A673 (cell line): Measurements from ENCODE around the gene OTUD5. TPM values are rescaled to one million over a fixed set of nuclear protein-coding genes. Genes with fewer than 3 reads are reported as not detected.
A peak's percentile ranks its signal among the peaks of the same experiment; 100 is the strongest.

Experiments
- BruUV-seq: library from RNA; stranded (reverse); fragments of 400-500 nt; replicated peaks from 2 replicates; lab custom pipeline; 2021; lab: Mats Ljungman, UMichigan
- CTCF ChIA-PET: fragments of 300-600 bp; sonication (Branson Sonifier 250); formaldehyde crosslinking; loops from one replicate; lab custom pipeline; 2022; ENCODE audit warnings: antibody characterized with exemption; lab: Charles Lee
- POLR2A ChIA-PET: fragments of 300-600 bp; sonication (Branson Sonifier 250); formaldehyde crosslinking; loops from one replicate; lab custom pipeline; 2022; ENCODE audit warnings: antibody characterized with exemption; ENCODE audit not compliant: low non-redundant PET; lab: Charles Lee
- DNase-seq: peaks from one replicate; pipeline ENCODE4 v3.0.0-alpha.2; 2015; ENCODE audit warnings: low spot score
- H3K27ac ChIP-seq: fragments of 200-600 bp; sonication (generic); 2 replicates; pipeline ENCODE4 v1.5.1; 2016; ENCODE audit warnings: mixed run types, low read depth, mild to moderate bottlenecking, mixed read lengths, antibody characterized with exemption, low read length; ENCODE audit not compliant: poor library complexity, severe bottlenecking
- H3K27me3 ChIP-seq: fragments of 200-600 bp; sonication (generic); replicated peaks from 2 replicates; pipeline ENCODE4 v1.6.1; 2017; ENCODE audit warnings: mixed run types, low read depth, mild to moderate bottlenecking, mixed read lengths, antibody characterized with exemption, low read length; ENCODE audit not compliant: insufficient read depth, poor library complexity
- H3K36me3 ChIP-seq: fragments of 200-600 bp; sonication (generic); 2 replicates; pipeline ENCODE4 v1.6.1; 2016; ENCODE audit warnings: mixed run types, mild to moderate bottlenecking, mixed read lengths, antibody characterized with exemption, low read length; ENCODE audit not compliant: insufficient read depth, poor library complexity, severe bottlenecking
- H3K4me1 ChIP-seq: fragments of 200-600 bp; sonication (generic); 2 replicates; pipeline ENCODE4 v1.6.1; 2017; ENCODE audit warnings: mixed run types, mild to moderate bottlenecking, mixed read lengths, antibody characterized with exemption, low read length; ENCODE audit not compliant: insufficient read depth, poor library complexity, severe bottlenecking
- H3K4me3 ChIP-seq: fragments of 200-600 bp; sonication (generic); 2 replicates; pipeline ENCODE4 v1.5.1; 2016; ENCODE audit warnings: low read depth, mixed run types, mild to moderate bottlenecking, mixed read lengths, low read length; ENCODE audit not compliant: poor library complexity, severe bottlenecking
- H3K9me3 ChIP-seq: fragments of 200-600 bp; sonication (generic); 2 replicates; pipeline ENCODE4 v1.6.1; 2016; ENCODE audit warnings: mixed run types, low read depth, mild to moderate bottlenecking, mixed read lengths, antibody characterized with exemption, low read length; ENCODE audit not compliant: poor library complexity, severe bottlenecking
- CTCF ChIP-seq: fragments of 300-800, 200-600 bp; sonication (generic); conservative IDR thresholded peaks from 2 replicates; pipeline ENCODE4 v1.5.1; 2017; ENCODE audit warnings: low read depth, mild to moderate bottlenecking, antibody characterized with exemption, low read length, moderate library complexity, mixed read lengths
- EZH2 ChIP-seq: fragments of 200-600 bp; sonication (generic); IDR thresholded peaks from 2 replicates; pipeline ENCODE4 v1.6.1; 2017; ENCODE audit warnings: borderline replicate concordance, low read depth, mild to moderate bottlenecking, mixed read lengths, antibody characterized with exemption, low read length; ENCODE audit not compliant: poor library complexity, severe bottlenecking
- intact Hi-C: fragments of 100-400 bp; cut with micrococcal nuclease; formaldehyde crosslinking; loops from one replicate; pipeline ENCODE4 v1.10.0; 2022; ENCODE audit not compliant: unreplicated experiment
- total RNA-seq: library from RNA; stranded (reverse); gene quantifications from 2 replicates; pipeline ENCODE4 v1.2.3, GENCODE V29; 2021

OTUD5 gene
- total RNA-seq, 1 experiment from 2014 or later = 67.5 TPM

DNA sequence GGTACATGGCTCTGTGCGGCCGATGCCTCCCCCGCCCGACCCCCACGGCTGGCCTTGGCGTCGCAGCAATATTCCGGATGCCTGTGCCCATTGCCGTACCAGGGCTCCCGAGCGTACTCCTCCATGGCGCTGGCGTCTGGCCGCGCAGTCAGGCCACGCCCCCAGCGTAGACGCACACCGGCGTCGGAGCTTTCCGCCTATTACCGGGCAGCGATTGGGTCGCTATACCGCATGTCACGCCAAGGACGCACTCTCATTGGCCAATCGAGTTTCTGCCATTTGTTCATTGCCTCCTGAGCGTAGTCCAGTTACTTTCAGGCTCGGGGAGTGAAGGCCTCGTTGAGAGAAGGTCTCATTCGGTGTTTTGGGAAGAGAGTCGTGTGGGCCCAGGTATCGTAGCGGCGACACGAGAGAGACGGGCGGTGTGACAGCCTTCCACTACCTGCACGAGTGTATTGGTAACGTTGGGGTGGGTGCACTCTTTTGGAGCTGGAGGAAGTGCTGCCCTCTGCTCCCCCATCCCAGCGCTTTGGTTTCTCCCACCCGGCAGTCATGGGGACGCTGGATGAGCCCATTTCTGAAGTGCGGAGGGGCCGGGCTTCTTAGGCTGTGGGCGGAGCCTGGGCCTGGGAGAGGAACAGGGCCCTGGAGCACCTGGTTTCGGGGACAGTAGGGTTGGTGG, 59.6 kb downstream of the OTUD5 start, which contains the start of the genes PQBP1 and TIMM17B:
Gene PQBP1 (plus strand): TSS at position 306 of the 682 bp plus-strand sequence. CDS start 580 bp downstream, outside the sequence.
Gene TIMM17B (minus strand): TSS at position 144 of the 682 bp plus-strand sequence. CDS start 19 bp downstream, at position 125.
- Histone ChIP-seq H3K4me3 (peak within 1 kb of the TSS; percentile 70), H3K27me3 (no peaks in the 10 kb centered on the region), H3K27ac (peak within 1 kb of the TSS; percentile 94), H3K36me3 (peaks cover 9% of the 10 kb centered on the region), H3K9me3 (no peaks in the 10 kb centered on the region), H3K4me1 (peaks cover 5% of the 10 kb centered on the region)
- BruUV-seq = no TSS peak
- ChIA-PET POLR2A (interaction anchor here (0.6 kb wide), 1 partner anchor 158 kb away, joined by 3 read pairs; no protein-coding TSS in a partner anchor), CTCF (interaction anchor here (0.5 kb wide), 1 partner anchor 206 kb away, joined by 3 read pairs; no protein-coding TSS in a partner anchor)
- intact Hi-C loops = loop anchor here (10.0 kb wide), 1 partner anchor 93 kb away; the partner anchor contains the start of gene HDAC6
- no peak for TF ChIP-seq EZH2
- TF ChIP-seq CTCF = no peak
- peak; percentile 95 for DNase-seq

DNA sequence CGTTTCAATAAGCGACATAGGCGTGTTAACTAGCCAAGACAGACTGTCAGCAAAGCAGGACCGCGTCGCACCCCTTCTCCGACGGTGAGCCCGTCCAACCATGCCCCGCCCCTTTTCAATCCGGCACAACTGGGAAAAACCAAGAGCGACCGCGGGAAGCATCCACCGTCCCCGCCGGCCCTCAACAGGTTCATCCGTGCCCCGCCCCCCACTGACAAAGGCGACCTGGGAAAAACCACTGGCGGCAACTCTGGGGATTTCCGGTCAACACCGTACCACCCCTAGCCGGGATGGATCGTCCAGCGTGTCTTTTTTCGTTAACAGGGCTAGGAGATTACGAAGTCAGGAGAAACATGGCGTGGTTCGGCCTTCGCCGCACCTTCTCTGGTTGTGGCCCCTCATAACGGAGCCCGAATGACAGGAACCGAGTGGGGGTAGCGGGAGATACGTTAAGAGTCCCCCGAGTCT, 60.2 kb downstream of the OTUD5 start:
- intact Hi-C loops = loop anchor here (10.0 kb wide), 1 partner anchor 92 kb away; the partner anchor contains the start of gene HDAC6
- H3K27me3 ChIP-seq = no peaks in the 10 kb centered on the region
- peaks cover 6% of the 10 kb centered on the region for H3K36me3 ChIP-seq
- POLR2A ChIA-PET = interaction anchor here (0.6 kb wide), 1 partner anchor 157 kb away, joined by 3 read pairs; no protein-coding TSS in a partner anchor
- CTCF ChIA-PET = interaction anchor here (0.5 kb wide), 1 partner anchor 206 kb away, joined by 3 read pairs; no protein-coding TSS in a partner anchor
- BruUV-seq = no TSS peak
- peak; percentile 87 for DNase-seq
- peaks cover 5% of the 10 kb centered on the region for H3K4me1 ChIP-seq
- H3K27ac ChIP-seq = peak overlapping the region; percentile 94
- H3K9me3 ChIP-seq = no peaks in the 10 kb centered on the region
- peak overlapping the region; percentile 70 for H3K4me3 ChIP-seq
- TF ChIP-seq CTCF = no peak
- TF ChIP-seq EZH2 = no peak

DNA sequence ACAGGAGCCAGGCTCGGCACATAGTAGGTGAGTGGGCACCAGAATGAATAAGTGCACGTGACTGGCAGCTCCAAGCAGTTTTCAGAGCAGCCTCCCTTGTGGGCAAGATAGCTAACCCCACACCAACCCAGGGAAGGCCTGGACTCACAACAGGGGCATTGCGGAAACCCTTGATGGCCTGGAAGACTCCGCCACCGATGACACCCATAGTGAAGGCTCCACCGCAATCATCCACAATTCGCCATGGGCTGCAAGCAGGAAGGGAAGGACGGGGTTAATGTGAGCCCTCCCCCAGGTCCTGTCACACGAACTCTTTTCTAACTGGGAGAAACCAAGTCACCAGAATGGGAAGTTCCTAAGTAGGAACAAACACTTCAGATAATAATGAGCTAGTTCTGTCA, 60.8 kb downstream of the OTUD5 start:
- BruUV-seq = no TSS peak
- CTCF ChIA-PET = no interaction called here

More for the DNA sequence above, 60.8 kb downstream of the OTUD5 start:
- Histone ChIP-seq H3K36me3 (peaks cover under 1% of the 10 kb centered on the region), H3K27ac (peak overlapping the region; percentile 94), H3K4me3 (peak overlapping the region; percentile 70), H3K9me3 (no peaks in the 10 kb centered on the region), H3K27me3 (no peaks in the 10 kb centered on the region), H3K4me1 (peaks cover 5% of the 10 kb centered on the region)
- intact Hi-C loops = loop anchor here (10.0 kb wide), 1 partner anchor 92 kb away; the partner anchor contains the start of gene HDAC6
- peak; percentile 67 for DNase-seq
- no peak for TF ChIP-seq EZH2
- no peak for TF ChIP-seq CTCF
- POLR2A ChIA-PET = no interaction called here
